Body of pancreas (tissue), 4 donors: ENCODE measurements around the gene CRYBG3.

Experiments
- POLR2A ChIP-seq, 3 donors: fragments of 450-650 bp; IDR thresholded peaks; one replicate each; pipeline ENCODE4 v1.6.1; 2016; ENCODE audit warnings: antibody characterized with exemption in 3 of 3, mild to moderate bottlenecking in 2 of 3
- TF ChIP-seq, protein P1 (sequence below), 7 experiments: fragments of 450-650 bp in 4 of 7; fragments of 200-600 bp in 3 of 7; sonication (generic) in 3 of 7; IDR thresholded peaks; one replicate each; pipeline ENCODE4 v1.5.1; 2016 to 2019; ENCODE audit warnings: antibody characterized with exemption in 7 of 7

DNA sequence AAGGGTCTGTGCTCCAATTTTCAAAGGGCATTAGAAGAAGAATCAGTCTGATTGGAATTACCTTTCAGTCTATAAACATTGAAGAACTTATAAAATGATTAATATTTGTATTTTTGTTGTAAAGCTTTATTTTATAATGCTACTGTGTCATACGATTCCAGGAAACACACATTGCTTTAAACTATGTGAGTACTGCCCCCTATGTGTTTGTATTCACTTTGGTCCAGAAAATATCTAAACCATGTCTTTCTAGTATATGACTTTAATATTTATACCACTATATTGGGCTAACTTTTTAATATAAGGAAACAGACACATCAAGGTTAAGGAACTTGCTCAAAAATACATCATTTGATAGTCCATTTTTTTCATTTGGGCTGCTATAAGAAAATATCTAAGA is 153.7 kb downstream of the CRYBG3 start:
- TF ChIP-seq, protein P1, sequence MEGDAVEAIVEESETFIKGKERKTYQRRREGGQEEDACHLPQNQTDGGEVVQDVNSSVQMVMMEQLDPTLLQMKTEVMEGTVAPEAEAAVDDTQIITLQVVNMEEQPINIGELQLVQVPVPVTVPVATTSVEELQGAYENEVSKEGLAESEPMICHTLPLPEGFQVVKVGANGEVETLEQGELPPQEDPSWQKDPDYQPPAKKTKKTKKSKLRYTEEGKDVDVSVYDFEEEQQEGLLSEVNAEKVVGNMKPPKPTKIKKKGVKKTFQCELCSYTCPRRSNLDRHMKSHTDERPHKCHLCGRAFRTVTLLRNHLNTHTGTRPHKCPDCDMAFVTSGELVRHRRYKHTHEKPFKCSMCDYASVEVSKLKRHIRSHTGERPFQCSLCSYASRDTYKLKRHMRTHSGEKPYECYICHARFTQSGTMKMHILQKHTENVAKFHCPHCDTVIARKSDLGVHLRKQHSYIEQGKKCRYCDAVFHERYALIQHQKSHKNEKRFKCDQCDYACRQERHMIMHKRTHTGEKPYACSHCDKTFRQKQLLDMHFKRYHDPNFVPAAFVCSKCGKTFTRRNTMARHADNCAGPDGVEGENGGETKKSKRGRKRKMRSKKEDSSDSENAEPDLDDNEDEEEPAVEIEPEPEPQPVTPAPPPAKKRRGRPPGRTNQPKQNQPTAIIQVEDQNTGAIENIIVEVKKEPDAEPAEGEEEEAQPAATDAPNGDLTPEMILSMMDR (IDR thresholded peaks at IDR 0.05), result no peak
- no peak for TF ChIP-seq POLR2A (IDR thresholded peaks at IDR 0.05)
